HG02763 (cell line): ENCODE results near the gene NEK4.
"Not testable (repeated sequence)": the region's sequence is repeated elsewhere in the genome, so short reads cannot be mapped to it uniquely, and the experiment has no call there.

ENCODE experiments used
- ATAC-seq: cut with Tn5 transposase; IDR thresholded peaks from one replicate; pipeline ENCODE4 v1.9.1; 2021; ENCODE audit warnings: mild to moderate bottlenecking, moderate library complexity; ENCODE audit not compliant: unreplicated experiment

NEK4 gene

DNA sequence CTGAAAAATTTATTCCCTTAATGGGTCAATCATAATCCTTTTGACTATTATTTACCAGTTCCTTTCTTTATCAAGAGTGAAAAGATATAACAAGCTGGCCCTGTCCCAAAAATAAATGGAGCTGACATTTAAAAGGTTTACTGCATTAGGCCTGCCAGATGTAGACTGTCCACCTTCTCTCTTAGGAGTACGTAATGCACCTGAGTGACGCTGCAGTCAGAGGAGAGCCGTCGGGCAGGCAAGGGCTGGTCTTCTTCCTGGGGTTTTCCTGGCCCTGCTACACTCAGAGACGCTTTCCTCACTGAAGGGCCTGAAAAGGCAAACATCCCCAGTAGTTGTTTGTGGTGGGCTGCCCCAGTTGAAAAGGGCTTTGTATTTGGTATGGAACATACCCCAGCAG lies 27.6 kb downstream of the NEK4 start:
- no peak for ATAC-seq

DNA sequence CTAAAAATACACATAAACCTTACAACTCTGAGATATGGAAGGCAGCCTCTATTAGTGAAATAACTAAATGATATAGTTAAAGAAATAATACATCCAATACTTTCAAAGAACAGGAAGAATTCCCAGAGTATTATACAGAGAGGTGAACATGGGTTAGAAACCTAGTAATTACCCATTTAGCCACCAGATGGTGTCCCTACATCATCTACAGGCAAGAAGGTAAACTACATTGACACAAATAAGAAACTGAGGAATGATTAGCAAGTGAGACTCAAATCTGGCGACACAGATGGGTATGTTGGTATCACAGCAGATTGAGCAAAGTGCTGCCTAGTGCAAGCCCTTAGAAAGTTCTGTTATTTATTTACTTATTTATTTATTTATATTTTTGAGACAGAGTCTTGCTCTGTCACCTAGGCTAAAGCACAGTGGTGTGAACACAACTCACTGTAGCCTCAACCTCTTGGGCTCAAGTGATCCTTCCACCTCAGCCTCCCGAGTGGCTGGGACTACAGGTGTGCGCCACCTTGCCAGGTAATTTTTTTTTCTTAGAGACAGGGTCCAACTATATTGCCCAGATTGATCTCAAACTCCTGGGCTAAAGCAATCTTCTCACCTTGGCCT lies 28.2 kb downstream of the NEK4 start:
- no peak for ATAC-seq

DNA sequence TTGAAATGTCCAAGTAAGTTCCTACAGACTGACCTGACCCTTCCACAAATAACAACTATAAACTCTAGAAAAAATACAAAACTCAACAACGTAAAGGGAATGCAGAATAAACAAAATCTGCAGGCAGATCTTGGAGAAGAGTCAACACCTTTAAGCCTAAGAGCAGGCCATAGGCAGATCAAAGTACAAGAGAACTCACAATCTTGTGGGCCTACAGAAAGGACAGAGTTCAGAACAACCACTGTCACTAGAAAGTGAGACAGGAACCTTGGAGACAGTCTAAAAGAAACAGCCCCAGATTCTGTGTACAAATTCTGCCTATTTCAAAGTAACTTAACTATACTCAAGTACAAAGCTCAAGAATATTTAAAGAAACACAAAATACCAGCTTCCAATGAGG lies 31.0 kb downstream of the NEK4 start:
- ATAC-seq = no peak

DNA sequence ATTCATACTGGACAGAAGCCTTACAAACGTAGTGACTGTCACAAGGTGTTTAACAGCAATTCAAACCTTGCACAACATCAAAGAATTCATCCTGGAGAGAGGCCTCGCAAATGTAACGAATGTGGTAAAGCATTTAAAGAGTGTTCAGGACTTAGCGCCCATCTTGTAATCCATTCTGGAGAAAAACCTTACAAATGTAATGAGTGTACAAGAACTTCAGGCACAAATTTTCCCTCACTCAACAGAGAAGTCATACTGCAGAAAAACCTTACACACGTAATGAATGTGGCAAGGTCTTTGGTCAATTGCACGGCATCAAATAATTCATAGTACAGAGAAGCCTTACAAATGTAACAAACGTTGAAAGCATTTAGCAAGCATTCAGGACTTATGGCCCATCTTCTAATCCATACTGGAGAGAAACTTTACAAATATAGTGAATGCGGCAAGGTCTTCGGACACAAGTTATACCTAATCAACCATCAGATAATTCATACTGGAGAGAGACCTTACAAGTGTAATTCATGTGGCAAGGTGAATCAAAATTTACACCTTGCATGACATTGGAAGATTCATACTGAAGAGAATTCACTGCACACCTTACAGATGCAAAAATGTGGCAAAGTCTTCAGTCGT lies 37.4 kb downstream of the NEK4 start:
- ATAC-seq = no peak

DNA sequence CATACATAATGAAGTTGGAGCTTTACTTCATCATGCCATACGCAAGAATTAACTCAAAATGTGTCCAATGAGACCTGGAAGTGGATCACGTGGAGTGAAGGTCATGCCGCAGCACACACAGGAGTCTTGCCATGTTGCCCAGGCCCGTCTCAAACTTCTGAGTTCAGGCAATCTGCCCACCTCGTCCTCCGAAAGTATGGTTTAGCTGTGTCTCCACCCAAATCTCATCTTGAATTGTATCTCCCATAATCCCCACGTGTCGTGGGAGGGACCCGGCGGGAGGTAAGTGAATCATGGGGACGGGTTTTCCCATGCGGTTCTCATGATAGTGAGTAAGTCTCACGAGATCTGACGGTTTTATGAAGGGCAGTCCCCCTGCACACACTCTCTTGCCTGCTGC lies 39.1 kb downstream of the NEK4 start:
- no peak for ATAC-seq

DNA sequence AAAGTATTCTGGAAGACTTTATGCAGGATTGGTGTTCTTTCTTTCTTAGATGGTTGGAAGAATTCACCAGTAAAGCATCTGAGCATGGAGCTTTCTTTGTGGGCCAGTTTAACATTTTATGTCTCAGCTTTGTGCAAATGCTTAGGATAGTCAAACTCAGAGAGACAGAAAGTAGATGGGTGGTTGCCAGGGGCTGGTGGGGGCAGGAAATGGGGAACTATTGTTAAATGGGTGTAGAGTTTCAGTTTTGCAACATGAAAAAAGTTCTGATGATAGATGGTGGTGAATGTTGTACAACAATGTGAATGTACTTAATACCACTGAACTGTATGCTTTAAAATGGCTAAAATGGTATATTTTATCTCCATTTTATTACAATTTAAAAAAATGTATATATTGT lies 40.1 kb downstream of the NEK4 start:
- no peak for ATAC-seq

DNA sequence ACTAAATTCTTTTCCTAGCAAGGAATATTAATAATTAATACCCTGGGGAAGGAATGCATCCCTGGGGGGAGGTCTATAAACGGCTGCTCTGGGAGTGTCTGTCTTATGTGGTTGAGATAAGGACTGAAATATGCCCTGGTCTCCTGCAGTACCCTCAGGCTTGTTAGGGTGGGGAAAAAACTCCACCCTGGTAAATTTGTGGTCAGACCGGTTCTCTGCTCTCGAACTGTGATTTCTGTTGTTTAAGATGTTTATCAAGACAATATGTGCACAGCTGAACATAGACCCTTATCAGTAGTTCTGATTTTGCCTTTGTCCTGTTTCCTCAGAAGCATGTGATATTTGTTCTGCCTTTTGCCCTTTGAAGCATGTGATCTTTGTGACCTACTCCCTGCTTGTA lies 42.0 kb downstream of the NEK4 start:
- ATAC-seq = not testable (repeated sequence)

DNA sequence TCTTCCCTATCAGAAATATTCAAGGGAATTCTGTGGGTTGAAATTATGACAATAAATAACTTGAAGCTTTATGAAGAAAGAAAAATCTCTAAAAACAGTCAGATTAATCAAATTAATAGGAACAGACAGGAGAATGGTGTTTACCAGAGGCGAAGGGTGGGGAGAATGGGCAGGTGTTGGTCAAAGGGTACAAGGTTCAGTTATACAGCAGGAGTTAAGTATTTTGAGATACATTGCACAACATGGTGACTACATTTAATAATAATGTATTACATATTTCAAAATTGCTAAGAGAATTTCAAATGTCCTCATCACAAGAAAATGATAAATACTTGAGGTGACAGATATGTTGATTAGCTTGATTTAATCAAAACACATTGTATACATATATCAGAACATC lies 46.2 kb downstream of the NEK4 start:
- ATAC-seq = no peak

DNA sequence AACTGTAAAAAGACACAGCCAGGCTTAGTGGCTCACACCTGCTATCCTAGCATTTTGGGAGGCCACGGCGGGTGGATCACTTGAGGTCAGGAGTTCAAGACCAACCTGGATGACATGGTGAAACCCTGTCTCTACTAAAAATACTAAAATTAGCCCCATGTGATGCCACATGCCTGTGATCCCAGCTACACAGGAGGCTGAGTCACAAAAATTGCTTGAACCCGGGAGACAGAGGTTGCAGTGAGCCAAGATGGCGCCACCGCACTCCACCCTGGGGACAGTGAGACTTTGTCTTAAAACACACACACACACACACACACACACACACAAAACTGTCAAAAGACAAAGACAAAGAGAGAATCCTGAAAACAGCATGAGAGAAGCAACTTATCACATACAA lies 46.8 kb downstream of the NEK4 start:
- no peak for ATAC-seq

DNA sequence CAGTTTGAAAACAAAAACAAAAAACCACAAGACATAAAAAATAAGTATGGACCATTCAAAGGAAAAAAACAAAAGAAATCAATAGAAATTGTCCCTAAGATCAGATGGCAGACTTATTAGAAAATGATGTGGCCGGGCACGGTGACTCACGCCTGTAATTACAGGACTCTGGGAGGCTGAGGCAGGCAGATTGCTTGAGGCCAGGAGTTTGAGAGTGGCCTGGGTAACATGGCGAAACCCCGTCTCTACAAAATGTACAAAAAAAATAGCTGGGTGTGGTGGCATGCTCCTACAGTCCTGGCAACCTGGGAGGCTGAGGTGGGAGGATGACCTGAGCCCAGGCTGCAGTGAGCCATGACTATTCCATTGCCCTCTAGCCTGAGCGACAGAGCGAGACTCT lies 48.2 kb downstream of the NEK4 start:
- ATAC-seq = no peak

DNA sequence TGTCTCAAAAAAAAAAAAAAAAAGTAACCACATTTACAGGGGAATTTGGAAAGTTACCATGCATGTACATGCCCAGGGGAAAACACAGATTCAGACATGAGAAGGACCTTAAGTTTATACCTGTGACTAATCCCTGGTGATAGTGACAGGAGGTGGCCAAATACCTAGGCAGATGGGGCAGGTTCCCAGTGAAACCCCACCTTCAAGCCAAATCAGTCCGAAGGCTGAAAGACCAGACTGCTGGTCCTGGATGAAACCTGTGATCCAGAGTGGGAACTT lies 49.1 kb downstream of the NEK4 start:
- no peak for ATAC-seq

DNA sequence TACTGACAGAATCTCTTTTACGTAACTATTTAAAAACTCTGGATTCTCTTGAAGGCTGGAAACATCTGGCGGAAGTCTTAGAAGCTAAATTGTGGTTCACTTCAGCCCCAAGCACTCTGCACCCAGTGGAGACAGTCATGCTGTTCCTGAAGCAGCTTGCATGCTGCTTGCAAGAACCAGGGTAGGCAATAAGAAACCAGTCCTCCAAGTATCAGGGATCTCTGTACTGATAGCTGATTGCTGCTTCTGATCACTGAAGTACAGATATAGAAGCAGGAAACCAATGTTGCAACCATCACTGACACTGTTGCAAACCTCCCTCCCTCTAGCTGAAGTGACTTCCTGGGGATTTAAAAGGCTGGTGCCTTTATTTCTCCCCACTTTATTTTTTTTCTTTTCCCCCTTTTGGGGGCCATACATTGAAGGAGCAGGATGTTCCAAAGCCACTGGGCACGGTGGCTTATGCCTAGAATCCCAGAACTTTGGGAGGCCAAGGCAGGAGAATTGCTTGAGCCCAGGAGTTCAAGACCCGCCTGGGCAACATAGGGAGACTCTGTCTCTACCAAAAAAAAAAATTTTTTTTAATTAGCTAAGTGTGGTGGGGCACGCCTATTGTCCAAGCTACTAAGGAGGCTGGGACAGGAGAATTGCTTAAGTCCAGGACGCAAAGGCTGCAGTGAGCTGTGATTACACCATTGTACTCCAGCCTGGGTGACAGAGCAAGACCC lies 49.6 kb downstream of the NEK4 start:
- no peak for ATAC-seq

DNA sequence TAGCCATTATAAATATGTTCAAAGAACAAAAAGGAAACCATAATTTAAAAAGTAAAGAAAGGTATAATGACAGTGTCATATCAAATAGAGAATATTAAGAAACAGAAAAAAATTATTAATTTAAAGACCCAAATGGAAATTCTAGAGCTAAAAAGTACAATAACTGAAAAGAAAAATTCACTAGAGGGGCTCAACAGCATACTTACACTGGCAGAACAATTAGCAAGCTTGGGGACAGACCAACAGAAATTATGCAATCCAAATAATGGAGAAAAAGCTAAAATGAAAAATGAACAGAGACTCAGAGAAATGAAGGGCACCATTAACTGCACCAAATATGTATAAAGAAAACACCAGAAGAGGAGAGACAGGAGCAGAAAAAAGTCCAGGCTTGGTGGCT lies 51.1 kb downstream of the NEK4 start:
- ATAC-seq = no peak

DNA sequence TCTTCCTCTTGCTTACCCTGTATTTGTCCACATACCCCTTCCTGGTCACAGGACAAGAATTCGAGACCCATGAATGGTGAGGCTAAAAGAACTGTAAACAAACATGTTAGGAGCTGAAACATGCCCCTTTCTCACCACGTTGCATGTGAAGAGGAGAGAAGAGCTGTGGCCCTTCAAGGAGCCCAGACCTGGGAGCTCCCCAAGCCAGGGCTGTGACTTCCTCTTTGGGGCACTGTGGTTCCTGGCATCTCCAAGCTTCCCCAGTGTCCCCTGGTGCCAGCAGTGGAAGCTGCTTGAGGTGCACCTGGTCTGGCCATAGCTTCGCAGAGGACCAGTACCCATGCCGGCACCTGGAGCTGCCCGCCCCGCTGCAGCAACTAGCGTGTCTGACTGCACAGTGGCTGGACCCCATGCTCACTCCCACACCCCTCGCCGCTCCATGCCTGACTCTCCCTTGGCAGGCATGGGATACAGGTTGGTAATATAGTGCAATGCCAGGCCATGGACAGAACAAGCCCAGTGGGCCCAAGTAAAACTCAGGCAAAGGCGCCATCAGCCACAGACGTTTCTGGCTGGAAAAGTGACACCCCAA lies 54.9 kb downstream of the NEK4 start:
- no peak for ATAC-seq

DNA sequence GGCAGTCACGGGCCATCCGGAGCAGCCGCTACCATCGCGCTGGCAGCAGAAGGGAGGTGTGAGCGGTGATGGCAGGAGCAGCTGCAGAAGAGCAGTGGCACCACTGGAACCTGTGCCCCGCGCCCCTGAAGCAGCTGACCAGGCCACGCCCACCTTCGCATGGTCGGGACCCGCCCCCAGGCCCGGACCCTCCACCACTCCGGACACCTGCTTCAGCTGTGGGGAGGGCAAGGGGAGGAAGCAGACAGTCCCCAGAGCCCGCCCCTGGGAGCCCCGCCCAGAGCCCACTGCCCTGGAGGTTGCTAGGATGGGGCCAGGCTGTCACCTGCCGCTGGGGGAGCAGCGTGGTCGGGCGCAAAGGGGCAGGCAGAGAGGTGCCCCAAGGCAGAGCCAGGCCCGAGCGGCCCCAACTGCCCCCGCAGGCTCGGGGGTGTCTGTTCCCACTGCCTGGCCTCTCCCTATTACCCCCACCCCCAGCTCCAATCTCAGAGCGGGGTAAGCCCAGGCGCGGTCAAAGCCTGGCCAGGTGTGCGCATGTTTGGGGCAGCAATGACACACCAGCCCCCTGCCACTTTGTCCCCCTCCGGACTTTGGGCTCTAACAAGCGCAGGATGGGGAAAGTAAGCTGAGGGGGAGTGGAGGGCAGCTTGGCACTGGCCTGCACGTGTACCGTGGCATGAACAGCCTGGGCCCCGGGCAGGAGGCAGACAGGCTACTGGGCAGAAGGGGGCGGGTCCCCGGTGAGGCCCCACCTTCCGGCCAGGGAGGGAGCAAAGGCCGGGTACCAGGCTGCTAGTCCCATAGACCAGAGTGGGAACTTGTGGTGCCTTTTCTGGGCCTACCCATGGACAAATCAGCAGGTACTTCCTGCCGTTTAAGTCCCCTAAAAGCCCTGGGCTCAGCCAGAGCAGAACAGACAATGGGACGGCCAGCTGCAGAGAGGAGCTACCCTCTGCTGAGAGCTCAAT lies 56.1 kb downstream of the NEK4 start:
- no peak for ATAC-seq

DNA sequence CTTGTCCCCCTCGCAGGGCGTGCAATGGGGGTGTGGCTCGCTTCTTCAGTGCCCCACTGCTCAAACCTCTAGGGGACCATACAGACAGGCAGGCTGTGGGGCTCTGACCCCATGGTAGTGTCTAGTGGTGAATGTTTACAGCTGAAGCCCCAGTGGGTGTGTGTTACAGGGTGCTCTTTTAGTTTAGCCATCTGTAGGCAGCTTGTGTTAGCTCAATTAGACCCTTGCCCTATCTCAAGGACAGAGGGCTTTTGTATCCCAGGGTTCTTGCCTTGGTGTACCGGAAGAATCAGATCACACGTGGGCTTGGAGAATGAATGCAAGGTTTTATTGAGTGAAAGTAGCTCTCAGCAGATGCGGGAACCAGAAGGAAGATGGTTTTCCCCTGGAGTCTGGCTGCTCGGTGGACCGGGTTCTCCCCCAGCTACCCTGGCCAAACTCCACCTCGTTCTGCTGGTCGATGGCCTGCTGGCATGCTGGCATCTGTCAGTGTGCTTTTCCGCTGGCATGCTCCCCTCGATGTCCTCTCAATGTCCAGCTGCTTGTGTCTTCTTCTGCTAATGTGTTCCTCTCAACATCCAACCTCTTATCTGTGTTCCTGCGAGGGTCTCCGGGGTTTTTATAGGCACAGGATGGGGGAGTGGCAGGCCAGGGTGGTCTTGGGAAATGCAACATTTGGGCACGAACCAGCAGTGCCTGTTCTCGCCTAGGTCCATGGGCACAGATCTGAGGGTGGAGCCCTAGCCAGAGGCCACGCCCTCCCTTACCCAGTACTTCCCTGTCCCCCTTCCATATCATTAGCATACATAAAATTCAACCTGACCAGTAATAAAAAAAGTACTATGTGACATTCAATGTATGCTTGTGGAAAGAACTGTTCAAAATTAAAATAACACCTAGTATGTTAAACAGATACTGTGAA lies 58.2 kb downstream of the NEK4 start:
- no peak for ATAC-seq

DNA sequence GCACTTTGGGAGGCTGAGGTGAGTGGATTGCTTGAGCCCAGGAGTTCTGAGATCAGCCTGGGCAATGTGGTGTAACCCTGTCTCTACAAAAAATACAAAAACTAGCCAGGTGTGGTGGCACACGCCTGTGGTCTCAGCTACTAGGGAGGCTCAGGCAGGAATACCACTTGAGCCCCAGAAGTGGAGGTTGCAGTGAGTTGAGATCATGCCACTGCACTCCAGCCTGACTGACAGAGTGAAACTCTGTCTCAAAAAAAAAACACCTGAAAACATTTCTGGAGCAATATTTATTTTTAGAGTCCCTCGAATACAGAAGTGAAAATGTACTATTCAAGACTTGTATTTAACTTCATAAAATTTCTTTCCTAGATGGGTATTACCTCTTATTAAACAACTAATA lies 60.2 kb downstream of the NEK4 start:
- no peak for ATAC-seq

DNA sequence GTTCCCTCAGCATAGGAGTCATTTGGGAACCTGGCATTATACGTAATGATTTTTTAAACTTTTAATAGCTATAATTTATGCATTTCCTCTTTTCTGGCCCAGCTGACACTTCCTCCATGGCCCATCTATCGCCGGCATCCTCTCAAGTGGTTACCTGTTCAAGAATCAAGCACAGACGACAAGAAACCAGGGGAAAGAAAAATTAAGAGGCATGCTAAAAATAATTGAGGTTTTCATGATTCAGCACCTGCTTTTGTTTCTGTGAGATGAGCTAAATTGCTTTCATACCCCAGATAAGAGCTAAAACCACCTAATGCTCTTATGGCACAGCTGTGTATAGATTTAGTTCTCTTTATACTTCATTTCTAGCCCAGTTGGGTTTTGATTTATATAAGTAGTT lies 63.2 kb downstream of the NEK4 start:
- ATAC-seq = no peak

DNA sequence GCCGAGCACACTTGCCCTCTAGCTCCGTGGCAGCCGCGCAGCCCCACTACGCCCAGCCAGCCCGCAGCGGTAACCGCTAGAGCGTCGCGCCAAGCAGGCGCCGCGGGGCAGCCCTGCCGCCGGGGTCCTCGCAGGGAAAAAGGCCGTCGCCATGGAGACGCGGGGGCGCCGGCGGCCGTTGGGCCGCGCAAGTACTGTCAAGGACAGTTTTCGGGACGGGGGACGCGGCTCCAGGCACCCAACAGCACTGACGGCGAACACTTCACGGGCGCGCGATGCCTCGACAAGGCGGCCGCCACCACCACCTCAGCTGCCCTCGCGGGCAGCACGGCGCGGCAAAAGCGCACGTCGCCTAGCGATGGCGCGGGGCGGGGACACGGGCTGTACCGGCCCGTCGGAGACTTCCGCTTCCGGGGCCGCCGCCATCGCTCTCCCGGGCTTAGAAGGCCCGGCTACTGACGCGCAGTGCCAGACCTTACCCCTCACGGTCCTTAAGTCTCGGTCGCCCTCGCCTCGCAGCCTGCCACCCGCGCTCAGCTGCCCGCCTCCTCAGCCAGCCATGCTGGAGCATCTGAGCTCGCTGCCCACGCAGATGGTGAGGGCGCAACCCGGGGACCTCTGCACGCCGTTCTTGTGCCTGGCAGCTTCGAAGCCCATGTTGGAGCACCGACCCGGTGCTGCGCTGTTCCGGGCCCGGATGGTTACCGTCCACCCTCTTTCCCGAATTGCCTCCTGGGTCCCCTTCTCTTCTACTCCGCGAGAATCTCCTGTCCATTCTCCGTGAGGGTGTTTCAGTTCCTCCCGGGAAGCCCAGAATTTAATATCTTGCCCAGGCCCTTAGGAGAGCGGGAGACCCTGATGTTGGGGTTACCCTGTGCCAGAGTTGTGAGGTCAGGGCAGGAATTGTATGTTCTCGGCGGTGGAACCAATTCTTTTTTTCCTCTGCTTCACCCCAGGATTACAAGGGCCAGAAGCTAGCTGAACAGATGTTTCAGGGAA lies 64.8 kb downstream of the NEK4 start, which contains the start of the genes GLT8D1 and SPCS1:
TSS of gene GLT8D1 (minus strand) at position 104 of the 999 bp plus-strand sequence. CDS start 5,331 bp downstream, outside the sequence.
TSS of gene SPCS1 (plus strand) at position 419 of the 999 bp plus-strand sequence. CDS start at position 560, 141 bp downstream.
- ATAC-seq = peak; percentile 75
